ENCODE measurements around the gene KCNMA1. TPM values are rescaled to one million over a fixed set of nuclear protein-coding genes. Genes with fewer than 3 reads are reported as not detected.

Gene KCNMA1
- total and polyA plus RNA-seq, 10 of the 15 experiments (the other 5 are each of a cell fraction or from before 2014, with no cell fraction given) = 8.5 to 77.0 (median 21.3) TPM

DNA sequence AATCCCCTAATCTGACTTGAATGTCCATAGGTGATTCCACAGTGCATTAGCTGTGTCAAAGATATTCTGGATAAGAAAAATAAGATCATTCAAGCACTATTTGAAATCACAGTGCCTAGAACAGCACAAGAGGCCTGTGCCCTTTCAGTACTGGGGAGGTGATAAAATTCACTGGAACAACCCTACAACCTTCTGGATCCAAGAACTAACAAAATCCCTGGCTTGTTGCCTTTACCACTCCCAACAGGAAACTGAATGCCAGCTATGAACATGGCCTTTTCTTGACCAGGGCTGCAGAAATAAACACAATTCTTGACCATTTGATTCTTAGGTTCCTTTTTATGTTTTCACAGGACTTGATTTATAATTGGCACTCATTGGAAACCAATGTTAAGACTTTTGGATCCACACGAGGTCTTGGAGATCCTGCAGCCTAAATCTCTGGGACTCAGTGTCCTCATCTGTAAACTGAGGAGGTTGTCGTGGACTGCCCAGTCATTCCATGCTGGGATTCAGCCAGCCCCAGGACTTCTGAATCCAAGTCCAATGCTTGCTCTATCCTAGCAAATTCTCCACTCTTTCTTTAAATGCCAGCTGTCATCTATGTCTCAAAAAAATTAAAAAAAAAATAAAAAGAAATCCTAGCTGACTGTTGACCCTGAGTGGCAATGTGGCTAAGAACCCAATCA is 624.7 kb downstream of the KCNMA1 start (continued):
- TF ChIP-seq, protein P1, sequence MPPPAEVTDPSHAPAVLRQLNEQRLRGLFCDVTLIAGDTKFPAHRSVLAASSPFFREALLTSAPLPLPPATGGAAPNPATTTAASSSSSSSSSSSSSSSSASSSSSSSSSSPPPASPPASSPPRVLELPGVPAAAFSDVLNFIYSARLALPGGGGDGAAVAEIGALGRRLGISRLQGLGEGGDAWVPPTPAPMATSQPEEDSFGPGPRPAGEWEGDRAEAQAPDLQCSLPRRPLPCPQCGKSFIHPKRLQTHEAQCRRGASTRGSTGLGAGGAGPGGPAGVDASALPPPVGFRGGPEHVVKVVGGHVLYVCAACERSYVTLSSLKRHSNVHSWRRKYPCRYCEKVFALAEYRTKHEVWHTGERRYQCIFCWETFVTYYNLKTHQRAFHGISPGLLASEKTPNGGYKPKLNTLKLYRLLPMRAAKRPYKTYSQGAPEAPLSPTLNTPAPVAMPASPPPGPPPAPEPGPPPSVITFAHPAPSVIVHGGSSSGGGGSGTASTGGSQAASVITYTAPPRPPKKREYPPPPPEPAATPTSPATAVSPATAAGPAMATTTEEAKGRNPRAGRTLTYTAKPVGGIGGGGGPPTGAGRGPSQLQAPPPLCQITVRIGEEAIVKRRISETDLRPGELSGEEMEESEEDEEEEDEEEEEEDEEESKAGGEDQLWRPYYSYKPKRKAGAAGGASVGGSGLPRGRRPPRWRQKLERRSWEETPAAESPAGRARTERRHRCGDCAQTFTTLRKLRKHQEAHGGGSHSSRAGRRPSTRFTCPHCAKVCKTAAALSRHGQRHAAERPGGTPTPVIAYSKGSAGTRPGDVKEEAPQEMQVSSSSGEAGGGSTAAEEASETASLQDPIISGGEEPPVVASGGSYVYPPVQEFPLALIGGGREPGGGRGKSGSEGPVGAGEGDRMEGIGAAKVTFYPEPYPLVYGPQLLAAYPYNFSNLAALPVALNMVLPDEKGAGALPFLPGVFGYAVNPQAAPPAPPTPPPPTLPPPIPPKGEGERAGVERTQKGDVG (CRISPR knock-in tag; IDR thresholded peaks at IDR 0.05) = no peak
- TF ChIP-seq DPF2 (IDR thresholded peaks at IDR 0.05) = no peak
- TF ChIP-seq ZNF384 (IDR thresholded peaks at IDR 0.05; ENCODE audit: borderline replicate concordance, low read depth, low read length) = no peak
- TF ChIP-seq CHD2 (IDR thresholded peaks at IDR 0.05; ENCODE audit: borderline replicate concordance, low read depth, low read length) = no peak
- no peak for TF ChIP-seq RFX5 (IDR thresholded peaks at IDR 0.05; ENCODE audit: low read depth, low read length)
- TF ChIP-seq ZNF24 (IDR thresholded peaks at IDR 0.05) = no peak
- TF ChIP-seq YBX1 (IDR thresholded peaks at IDR 0.05) = no peak
- no peak for TF ChIP-seq ASH2L (IDR thresholded peaks at IDR 0.05; ENCODE audit: borderline replicate concordance, low read depth)
- no peak for TF ChIP-seq JUNB (IDR thresholded peaks at IDR 0.05)
- no peak for TF ChIP-seq MTA3 (IDR thresholded peaks at IDR 0.05; ENCODE audit: borderline replicate concordance, low read length)
